Lower leg skin (tissue), 4 donors: ENCODE measurements around the gene SIK3. TPM values are rescaled to one million over a fixed set of nuclear protein-coding genes. Genes with fewer than 3 reads are reported as not detected.

Source experiments
- DNase-seq, 2 donors: peaks; one replicate each; pipeline ENCODE4 v3.0.0-alpha.2; 2019; ENCODE audit warnings: low spot score in 2 of 2
- H3K4me3 ChIP-seq: fragments of 200-600 bp; sonication (generic); 2 replicates; pipeline ENCODE4 v1.5.1; 2017; ENCODE audit warnings: mild to moderate bottlenecking, low read depth; ENCODE audit not compliant: poor library complexity, severe bottlenecking
- POLR2A ChIP-seq, 2 donors: fragments of 450-650 bp; IDR thresholded peaks; one replicate each; pipeline ENCODE4 v1.6.1; 2016 to 2017; ENCODE audit warnings: antibody characterized with exemption in 2 of 2, mild to moderate bottlenecking in 1 of 2, moderate library complexity in 1 of 2
- WGBS, 2 donors: methylation state at CpG; one replicate each; pipeline ENCODE4 v1.1.5; 2018; 5-methylcytosine and 5-hydroxymethylcytosine counted together
- intact Hi-C: fragments of 100-400 bp; cut with DNase I; formaldehyde crosslinking; loops from one replicate; pipeline ENCODE4 v1.15.0; 2023; ENCODE audit warnings: low total_unique reads
- total RNA-seq, 4 donors: library from RNA; depleted of rRNA; stranded (reverse); fragments of >200 nt; gene quantifications; one replicate each; pipeline ENCODE4 v1.1.0, GENCODE V29; 2016
- TF ChIP-seq, protein P1 (sequence below), 3 donors: fragments of 450-650 bp; IDR thresholded peaks; one replicate each; pipeline ENCODE4 v1.5.1; 2016; ENCODE audit warnings: antibody characterized with exemption in 3 of 3, mild to moderate bottlenecking in 3 of 3, moderate library complexity in 2 of 3

SIK3 gene
- total RNA-seq, 4 donors from 2014 or later: 26.7 to 37.5 (median 30.1) TPM

- DNase-seq: no peak
- WGBS, 2 donors: 75 to 84% methylated on average over 8 of the region's 8 CpGs
- H3K4me3 ChIP-seq: no peak overlapping the region
- TF ChIP-seq, protein P1, sequence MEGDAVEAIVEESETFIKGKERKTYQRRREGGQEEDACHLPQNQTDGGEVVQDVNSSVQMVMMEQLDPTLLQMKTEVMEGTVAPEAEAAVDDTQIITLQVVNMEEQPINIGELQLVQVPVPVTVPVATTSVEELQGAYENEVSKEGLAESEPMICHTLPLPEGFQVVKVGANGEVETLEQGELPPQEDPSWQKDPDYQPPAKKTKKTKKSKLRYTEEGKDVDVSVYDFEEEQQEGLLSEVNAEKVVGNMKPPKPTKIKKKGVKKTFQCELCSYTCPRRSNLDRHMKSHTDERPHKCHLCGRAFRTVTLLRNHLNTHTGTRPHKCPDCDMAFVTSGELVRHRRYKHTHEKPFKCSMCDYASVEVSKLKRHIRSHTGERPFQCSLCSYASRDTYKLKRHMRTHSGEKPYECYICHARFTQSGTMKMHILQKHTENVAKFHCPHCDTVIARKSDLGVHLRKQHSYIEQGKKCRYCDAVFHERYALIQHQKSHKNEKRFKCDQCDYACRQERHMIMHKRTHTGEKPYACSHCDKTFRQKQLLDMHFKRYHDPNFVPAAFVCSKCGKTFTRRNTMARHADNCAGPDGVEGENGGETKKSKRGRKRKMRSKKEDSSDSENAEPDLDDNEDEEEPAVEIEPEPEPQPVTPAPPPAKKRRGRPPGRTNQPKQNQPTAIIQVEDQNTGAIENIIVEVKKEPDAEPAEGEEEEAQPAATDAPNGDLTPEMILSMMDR (IDR thresholded peaks at IDR 0.05): no peak
- TF ChIP-seq POLR2A (IDR thresholded peaks at IDR 0.05): no peak
- intact Hi-C loops: no loop called here
Observed at GRCh38 chr11:116876656-116877055, 221.6 kb downstream of the SIK3 start.

- intact Hi-C loops: no loop called here
- TF ChIP-seq, protein P1 (IDR thresholded peaks at IDR 0.05): no peak
- 65 to 73% methylated on average over 7 of the region's 7 CpGs for WGBS, 2 donors
- DNase-seq: no peak
- no peak overlapping the region for H3K4me3 ChIP-seq
Observed at GRCh38 chr11:116875194-116875593, 223.0 kb downstream of the SIK3 start.

- DNase-seq: no peak
- WGBS, 2 donors: 78 to 84% methylated on average over 2 of the region's 2 CpGs
- no peak overlapping the region for H3K4me3 ChIP-seq
- TF ChIP-seq, protein P1 (IDR thresholded peaks at IDR 0.05): no peak
- no peak for TF ChIP-seq POLR2A (IDR thresholded peaks at IDR 0.05)
- intact Hi-C loops: no loop called here
Observed at GRCh38 chr11:116874251-116874650, 224.0 kb downstream of the SIK3 start.

GRCh38 chr11:116873381-116873780 is 224.8 kb downstream of the SIK3 start:
- H3K4me3 ChIP-seq: no peak overlapping the region
- intact Hi-C loops: no loop called here
- WGBS, 2 donors: 91 to 93% methylated on average over 11 of the region's 11 CpGs
- DNase-seq: no peak
- TF ChIP-seq, protein P1 (IDR thresholded peaks at IDR 0.05): no peak
- TF ChIP-seq POLR2A (IDR thresholded peaks at IDR 0.05): no peak

DNA sequence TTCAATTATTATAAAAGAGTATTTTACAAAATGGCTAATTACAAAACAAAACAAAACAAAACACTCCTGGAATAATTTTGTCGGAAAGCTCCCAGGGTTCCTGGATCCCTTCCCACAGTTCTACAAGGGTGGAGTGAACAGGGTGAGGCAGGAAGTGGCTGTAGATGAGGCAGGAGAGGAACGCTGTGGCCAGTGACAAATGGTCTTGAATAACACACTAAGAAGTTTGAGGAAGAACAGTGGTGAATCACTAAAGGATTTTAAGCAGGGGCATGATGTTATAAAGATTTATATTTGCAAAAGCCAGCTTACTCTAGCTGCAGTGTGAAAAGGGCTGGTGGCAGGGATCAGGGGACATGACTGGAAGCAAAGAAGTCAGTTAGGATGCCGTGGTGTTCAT is 227.0 kb downstream of the SIK3 start:
- TF ChIP-seq, protein P1 (IDR thresholded peaks at IDR 0.05): no peak
- no peak for TF ChIP-seq POLR2A (IDR thresholded peaks at IDR 0.05)
- 42 to 47% methylated on average over 3 of the region's 3 CpGs for WGBS, 2 donors

GRCh38 chr11:116870054-116870453 is 228.2 kb downstream of the SIK3 start:
- no peak overlapping the region for H3K4me3 ChIP-seq
- WGBS, 2 donors: 81 to 87% methylated on average over 3 of the region's 3 CpGs
- DNase-seq: no peak
- no peak for TF ChIP-seq POLR2A (IDR thresholded peaks at IDR 0.05)
- TF ChIP-seq, protein P1 (IDR thresholded peaks at IDR 0.05): no peak
- intact Hi-C loops: no loop called here

More for the DNA sequence above, 227.0 kb downstream of the SIK3 start:
- intact Hi-C loops: no loop called here
- DNase-seq: no peak
- H3K4me3 ChIP-seq: no peak overlapping the region
